ENCODE measurements around the gene CEP128. TPM values are rescaled to one million over a fixed set of nuclear protein-coding genes. Genes with fewer than 3 reads are reported as not detected.
"Not testable (repeated sequence)": the region's sequence is repeated elsewhere in the genome, so short reads cannot be mapped to it uniquely, and the experiment has no call there.

Gene CEP128
- total and polyA plus RNA-seq, 2 experiments from 2014 or later = 7.3 to 14.3 TPM

DNA sequence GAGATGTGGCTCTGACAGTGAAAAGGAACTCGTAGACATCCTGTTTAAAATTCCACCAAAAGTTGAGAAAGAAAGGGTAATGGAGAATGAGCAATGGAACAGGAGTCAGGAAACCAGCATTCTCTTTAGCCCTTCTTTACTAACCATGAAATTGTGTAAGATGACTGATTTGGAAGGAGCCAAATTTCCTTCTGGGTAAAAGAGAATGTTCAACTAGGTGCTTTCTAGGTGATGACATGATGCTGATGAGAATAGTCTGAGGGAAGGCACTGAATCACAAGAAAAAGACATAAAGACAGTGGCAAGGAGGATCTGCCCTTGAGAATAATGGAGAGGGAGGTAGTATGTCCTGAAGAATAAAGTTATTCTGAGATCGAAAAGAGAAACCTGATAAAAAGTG, 16.1 kb upstream of the CEP128 start:
- Histone ChIP-seq H3K4me3 (no peak overlapping the region), H3K9me3 (ENCODE audit: low read depth) (no peaks in the 10 kb centered on the region), H3K4me1 (ENCODE audit: low read depth) (no peaks in the 10 kb centered on the region), H3K27ac (no peak overlapping the region), H3K27me3 (peaks cover 29% of the 10 kb centered on the region), H3K36me3 (no peaks in the 10 kb centered on the region)
- TF ChIP-seq, protein P1, sequence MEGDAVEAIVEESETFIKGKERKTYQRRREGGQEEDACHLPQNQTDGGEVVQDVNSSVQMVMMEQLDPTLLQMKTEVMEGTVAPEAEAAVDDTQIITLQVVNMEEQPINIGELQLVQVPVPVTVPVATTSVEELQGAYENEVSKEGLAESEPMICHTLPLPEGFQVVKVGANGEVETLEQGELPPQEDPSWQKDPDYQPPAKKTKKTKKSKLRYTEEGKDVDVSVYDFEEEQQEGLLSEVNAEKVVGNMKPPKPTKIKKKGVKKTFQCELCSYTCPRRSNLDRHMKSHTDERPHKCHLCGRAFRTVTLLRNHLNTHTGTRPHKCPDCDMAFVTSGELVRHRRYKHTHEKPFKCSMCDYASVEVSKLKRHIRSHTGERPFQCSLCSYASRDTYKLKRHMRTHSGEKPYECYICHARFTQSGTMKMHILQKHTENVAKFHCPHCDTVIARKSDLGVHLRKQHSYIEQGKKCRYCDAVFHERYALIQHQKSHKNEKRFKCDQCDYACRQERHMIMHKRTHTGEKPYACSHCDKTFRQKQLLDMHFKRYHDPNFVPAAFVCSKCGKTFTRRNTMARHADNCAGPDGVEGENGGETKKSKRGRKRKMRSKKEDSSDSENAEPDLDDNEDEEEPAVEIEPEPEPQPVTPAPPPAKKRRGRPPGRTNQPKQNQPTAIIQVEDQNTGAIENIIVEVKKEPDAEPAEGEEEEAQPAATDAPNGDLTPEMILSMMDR (IDR thresholded peaks at IDR 0.05; ENCODE audit: low read depth, low read length) = no peak
- DNase-seq (ENCODE audit: low read depth in 1 of 2, low spot score in 1 of 2) = no peak

DNA sequence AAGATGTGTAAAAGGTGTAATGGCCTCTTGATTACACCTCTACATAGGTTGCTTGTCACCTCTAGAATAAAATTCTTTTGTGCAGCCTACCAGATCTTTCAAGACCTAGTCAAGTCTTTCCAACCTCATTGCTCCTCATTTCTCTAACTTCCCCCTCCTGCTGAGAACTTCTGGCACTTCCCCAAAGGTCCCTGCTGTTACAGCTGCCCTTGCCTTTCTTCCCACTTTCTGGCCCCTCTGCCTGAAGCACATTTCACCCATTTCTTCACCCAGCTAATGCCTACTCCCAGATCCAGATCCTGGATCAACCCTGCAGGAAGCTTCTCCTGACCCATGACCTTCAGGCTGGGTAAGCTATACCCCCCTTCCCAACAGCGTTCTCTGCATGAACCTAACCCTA, 15.4 kb upstream of the CEP128 start:
- Histone ChIP-seq H3K27ac (no peak overlapping the region), H3K9me3 (ENCODE audit: low read depth) (no peaks in the 10 kb centered on the region), H3K4me3 (no peak overlapping the region), H3K4me1 (ENCODE audit: low read depth) (no peaks in the 10 kb centered on the region), H3K36me3 (no peaks in the 10 kb centered on the region), H3K27me3 (peaks cover 29% of the 10 kb centered on the region)
- DNase-seq (ENCODE audit: low read depth in 1 of 2, low spot score in 1 of 2) = no peak
- TF ChIP-seq, protein P1 (IDR thresholded peaks at IDR 0.05; ENCODE audit: low read depth, low read length) = no peak

DNA sequence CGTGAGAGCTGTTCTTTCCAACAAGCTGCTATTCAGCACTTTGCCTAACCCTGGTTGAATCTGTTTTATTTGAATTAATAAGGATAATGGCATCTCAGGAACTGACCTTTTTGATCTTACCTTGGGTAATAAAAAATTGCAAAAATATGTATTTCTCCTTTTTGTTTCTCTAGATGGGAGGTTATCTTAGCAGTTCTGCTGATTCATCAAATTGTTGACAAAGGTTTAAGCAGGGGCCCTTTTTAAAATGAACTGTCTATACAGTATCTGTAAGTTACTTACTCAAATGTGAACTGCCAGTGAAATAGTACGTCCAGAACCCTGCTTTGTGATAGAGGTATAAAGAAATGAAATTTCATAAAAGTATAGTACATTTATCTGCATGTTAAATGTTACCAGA, 14.6 kb upstream of the CEP128 start:
- Histone ChIP-seq H3K36me3 (no peaks in the 10 kb centered on the region), H3K4me3 (no peak overlapping the region), H3K27ac (no peak overlapping the region), H3K9me3 (ENCODE audit: low read depth) (no peaks in the 10 kb centered on the region), H3K4me1 (ENCODE audit: low read depth) (no peaks in the 10 kb centered on the region), H3K27me3 (peaks cover 29% of the 10 kb centered on the region)
- TF ChIP-seq, protein P1 (IDR thresholded peaks at IDR 0.05; ENCODE audit: low read depth, low read length) = no peak
- DNase-seq (ENCODE audit: low read depth in 1 of 2, low spot score in 1 of 2) = no peak

DNA sequence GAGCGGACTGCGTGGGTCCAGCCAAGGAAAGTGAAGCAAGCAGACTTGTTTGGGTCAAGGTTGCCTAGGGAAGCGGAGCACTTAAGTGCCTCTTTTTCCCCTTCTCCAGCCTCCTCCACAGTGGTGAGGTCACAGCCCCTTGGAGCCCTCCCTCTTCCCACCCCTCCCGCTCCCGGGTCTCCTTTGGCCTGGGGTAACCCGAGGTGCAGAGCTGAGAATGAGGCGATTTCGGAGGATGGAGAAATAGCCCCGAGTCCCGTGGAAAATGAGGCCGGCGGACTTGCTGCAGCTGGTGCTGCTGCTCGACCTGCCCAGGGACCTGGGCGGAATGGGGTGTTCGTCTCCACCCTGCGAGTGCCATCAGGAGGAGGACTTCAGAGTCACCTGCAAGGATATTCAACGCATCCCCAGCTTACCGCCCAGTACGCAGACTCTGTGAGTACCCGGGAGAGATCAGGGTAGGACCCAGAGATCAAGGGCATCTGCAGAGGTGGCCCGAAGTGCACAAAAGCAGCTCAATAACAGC, 13.9 kb upstream of the CEP128 start, which contains the start of gene TSHR:
TSHR (plus strand) TSS at position 206 of the 526 bp plus-strand sequence; CDS start at position 266, 60 bp downstream.
- Histone ChIP-seq H3K9me3 (ENCODE audit: low read depth) (no peaks in the 10 kb centered on the region), H3K4me3 (peak within 1 kb of the TSS; percentile 38), H3K4me1 (ENCODE audit: low read depth) (no peaks in the 10 kb centered on the region), H3K27me3 (peaks cover 29% of the 10 kb centered on the region), H3K27ac (no peak within 1 kb of the TSS), H3K36me3 (no peaks in the 10 kb centered on the region)
- DNase-seq (ENCODE audit: low read depth in 1 of 2, low spot score in 1 of 2) = peak in 1 of 2 donors; percentile 23
- TF ChIP-seq, protein P1 (IDR thresholded peaks at IDR 0.05; ENCODE audit: low read depth, low read length) = no peak

DNA sequence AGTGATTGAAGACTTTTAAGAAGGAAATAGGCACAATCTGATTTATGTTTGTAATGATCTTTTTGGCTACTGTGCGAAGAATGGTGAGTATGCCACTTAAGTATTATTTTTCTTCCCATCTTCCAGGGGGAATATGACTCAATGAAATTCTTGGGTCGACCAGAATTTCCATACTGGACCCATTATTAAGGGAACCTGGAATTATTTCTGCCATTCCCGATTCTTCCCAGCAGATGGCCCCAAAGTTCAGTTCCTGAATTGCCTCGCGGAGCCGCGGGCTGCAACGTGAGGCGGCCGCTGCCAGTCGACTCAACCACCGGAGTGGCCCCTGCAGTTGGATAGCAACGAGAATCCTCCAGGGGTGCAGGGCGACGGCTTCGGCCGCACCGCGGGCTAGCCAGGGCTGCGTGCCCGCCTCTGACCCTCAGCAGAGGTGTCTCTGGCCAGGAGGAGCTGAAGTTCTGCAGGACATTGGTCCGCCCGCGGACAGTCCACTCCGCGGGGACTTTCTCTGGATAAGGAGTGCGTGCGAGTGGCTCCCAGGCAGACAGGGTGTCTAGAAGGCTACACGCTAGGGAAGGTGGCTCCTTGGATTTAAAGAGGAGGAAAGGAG, 13.3 kb upstream of the CEP128 start:
- H3K4me3 ChIP-seq = peak overlapping the region; percentile 38
- DNase-seq (ENCODE audit: low read depth in 1 of 2, low spot score in 1 of 2) = peak; percentile 81 to 88
- no peaks in the 10 kb centered on the region for H3K36me3 ChIP-seq
- H3K27me3 ChIP-seq = peaks cover 29% of the 10 kb centered on the region
- H3K9me3 ChIP-seq (ENCODE audit: low read depth) = no peaks in the 10 kb centered on the region
- H3K4me1 ChIP-seq (ENCODE audit: low read depth) = no peaks in the 10 kb centered on the region
- TF ChIP-seq, protein P1 (IDR thresholded peaks at IDR 0.05; ENCODE audit: low read depth, low read length) = peak; percentile 76
- no peak overlapping the region for H3K27ac ChIP-seq

DNA sequence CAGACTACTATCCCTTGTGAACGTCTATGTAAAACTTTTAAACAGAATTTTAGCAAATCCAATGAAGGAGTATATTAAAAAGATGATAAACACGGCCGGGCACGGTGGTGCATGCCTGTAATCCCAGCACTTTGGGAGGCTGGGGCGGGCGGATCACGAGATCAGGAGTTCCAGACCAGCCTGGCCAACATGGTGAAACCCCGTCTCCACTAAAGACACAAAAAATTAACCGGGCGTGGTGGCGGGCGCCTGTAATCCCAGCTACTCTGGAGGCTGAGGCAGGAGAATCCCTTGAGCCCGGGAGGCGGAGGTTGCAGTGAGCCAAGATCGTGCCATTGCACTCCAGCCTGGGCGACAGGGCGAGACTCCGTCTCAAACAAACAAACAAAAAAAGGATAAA, 11.7 kb upstream of the CEP128 start:
- not testable (repeated sequence) for H3K4me1 ChIP-seq (ENCODE audit: low read depth); H3K36me3 ChIP-seq; H3K9me3 ChIP-seq (ENCODE audit: low read depth); DNase-seq (ENCODE audit: low read depth in 1 of 2, low spot score in 1 of 2); H3K27ac ChIP-seq; H3K4me3 ChIP-seq
- peaks cover 29% of the 10 kb centered on the region for H3K27me3 ChIP-seq
